SK-N-SH (cell line): ENCODE results near the gene C2orf72. TPM values are rescaled to one million over a fixed set of nuclear protein-coding genes. Genes with fewer than 3 reads are reported as not detected.

Source experiments
- CTCF ChIA-PET: fragments of 300-600, 350-600 bp; formaldehyde crosslinking; extraction: SDS; loops from one replicate; lab custom pipeline; 2021; lab: Yijun Ruan, JAX
- POLR2A ChIA-PET: fragments of 350-600 bp; sonication (Branson Sonifier 250); formaldehyde crosslinking; extraction: SDS; loops from one replicate; lab custom pipeline; 2020; ENCODE audit warnings: antibody characterized with exemption, inconsistent platforms; lab: Yijun Ruan, JAX
- DNase-seq: peaks from one replicate; pipeline ENCODE4 v3.0.0; 2012
- H2AFZ ChIP-seq: fragments of 200-600 bp; sonication (generic); 2 replicates; pipeline ENCODE4 v1.8.1; 2016; ENCODE audit warnings: antibody characterized with exemption, mild to moderate bottlenecking, low read depth
- H3F3A ChIP-seq: fragments of 200-600 bp; sonication (generic); replicated peaks from 2 replicates; pipeline ENCODE3; 2016; ENCODE audit warnings: antibody characterized with exemption, mild to moderate bottlenecking; ENCODE audit not compliant: insufficient read depth
- H3K27ac ChIP-seq, 2 experiments: fragments of 200-500 bp in 1 of 2; fragments of 200-600 bp in 1 of 2; sonication (Bioruptor generic) in 1 of 2; sonication (generic), shearing (Covaris generic) in 1 of 2; 2 replicates each; pipeline versions ENCODE4 v1.5.1 to v1.6.1; 2014 to 2016; ENCODE audit warnings: low read depth in 2 of 2, inconsistent platforms in 1 of 2, low read length in 1 of 2, mild to moderate bottlenecking in 1 of 2, mixed read lengths in 1 of 2
- H3K27me3 ChIP-seq: fragments of 200-600 bp; sonication (generic), shearing (Covaris generic); 2 replicates; pipeline ENCODE4 v1.6.1; 2016; ENCODE audit warnings: mixed run types; ENCODE audit not compliant: insufficient read depth
- H3K36me3 ChIP-seq, 2 experiments: fragments of 200-500 bp in 1 of 2; fragments of 200-600 bp in 1 of 2; sonication (Bioruptor generic) in 1 of 2; sonication (generic) in 1 of 2; replicated peaks in 1 of 2; 2 replicates each; pipeline versions ENCODE3 to v1.5.1; 2014 to 2016; ENCODE audit warnings: low read length in 1 of 2, mild to moderate bottlenecking in 1 of 2; ENCODE audit not compliant: insufficient read depth in 2 of 2, control insufficient read depth in 1 of 2
- H3K4me1 ChIP-seq, 2 experiments: fragments of 200-500 bp in 1 of 2; fragments of 200-600 bp in 1 of 2; sonication (Bioruptor generic) in 1 of 2; sonication (generic), shearing (Covaris generic) in 1 of 2; 2 replicates each; pipeline versions ENCODE4 v1.5.1 to v1.6.1; 2014 to 2016; ENCODE audit warnings: low read depth in 1 of 2, low read length in 1 of 2, mixed run types in 1 of 2; ENCODE audit not compliant: insufficient read depth in 2 of 2, control insufficient read depth in 1 of 2
- H3K4me2 ChIP-seq: fragments of 200-600 bp; sonication (generic), shearing (Covaris generic); 2 replicates; pipeline ENCODE4 v1.6.1; 2017; ENCODE audit warnings: mixed run types
- H3K4me3 ChIP-seq, 2 experiments: fragments of 200-500 bp in 1 of 2; fragments of 200-600 bp in 1 of 2; sonication (Bioruptor generic) in 1 of 2; sonication (generic), shearing (Covaris generic) in 1 of 2; 2 replicates each; pipeline versions ENCODE4 v1.5.1 to v1.8.1; 2014 to 2016; ENCODE audit warnings: low read depth in 2 of 2, inconsistent platforms in 1 of 2, low read length in 1 of 2, mild to moderate bottlenecking in 1 of 2, mixed read lengths in 1 of 2, moderate library complexity in 1 of 2
- H3K79me2 ChIP-seq: fragments of 200-600 bp; sonication (generic); 2 replicates; pipeline ENCODE4 v1.8.1; 2017; ENCODE audit warnings: mild to moderate bottlenecking; ENCODE audit not compliant: insufficient read depth
- H3K9ac ChIP-seq: fragments of 200-600 bp; sonication (generic); 2 replicates; pipeline ENCODE4 v1.6.1; 2017; ENCODE audit warnings: mixed run types
- H3K9me2 ChIP-seq: fragments of 200-600 bp; sonication (generic); 2 replicates; pipeline ENCODE4 v1.6.1; 2017; ENCODE audit warnings: mixed run types
- H3K9me3 ChIP-seq: fragments of 200-600 bp; sonication (generic); 2 replicates; pipeline ENCODE4 v1.6.1; 2017; ENCODE audit warnings: mixed run types, mild to moderate bottlenecking, moderate library complexity
- H4K20me1 ChIP-seq: fragments of 200-600 bp; sonication (generic); 2 replicates; pipeline ENCODE4 v1.6.1; 2017; ENCODE audit warnings: mild to moderate bottlenecking, mixed run types; ENCODE audit not compliant: insufficient read depth
- CHD2 ChIP-seq: fragments of 150-350 bp; IDR thresholded peaks from 2 replicates; pipeline ENCODE4 v1.6.1; 2018; ENCODE audit warnings: low read length; ENCODE audit not compliant: partially characterized antibody
- EP300 ChIP-seq, 2 experiments: IDR thresholded peaks; 2 replicates each; pipeline versions ENCODE4 v1.4.0 to v1.6.1; 2012; ENCODE audit warnings: borderline replicate concordance in 1 of 2, low read depth in 1 of 2, low read length in 1 of 2
- FOSL2 ChIP-seq: IDR thresholded peaks from 2 replicates; pipeline ENCODE4 v1.4.0; 2012; ENCODE audit warnings: low read depth, mild to moderate bottlenecking, moderate library complexity, borderline replicate concordance
- FOXJ3 ChIP-seq: sonication (generic); formaldehyde crosslinking; IDR thresholded peaks from 2 replicates; pipeline ENCODE4 v1.5.1; 2020; ENCODE audit warnings: mild to moderate bottlenecking, missing genetic modification reagents
- JUND ChIP-seq: IDR thresholded peaks from 2 replicates; pipeline ENCODE4 v1.4.0; 2012
- MEF2A ChIP-seq: IDR thresholded peaks from 2 replicates; pipeline ENCODE4 v1.4.0; 2012; ENCODE audit warnings: low read depth, borderline replicate concordance
- POLR2AphosphoS5 ChIP-seq: IDR thresholded peaks from 2 replicates; pipeline ENCODE4 v1.6.1; 2012; ENCODE audit warnings: low read depth, low read length
- RAD21 ChIP-seq: IDR thresholded peaks from 2 replicates; pipeline ENCODE4 v1.6.1; 2012; ENCODE audit warnings: mild to moderate bottlenecking, low read length
- RCOR1 ChIP-seq: fragments of 150-350 bp; IDR thresholded peaks from 2 replicates; pipeline ENCODE4 v1.6.1; 2017; ENCODE audit warnings: antibody characterized with exemption, low read length
- RFX5 ChIP-seq: IDR thresholded peaks from 2 replicates; pipeline ENCODE4 v1.6.1; 2012; ENCODE audit warnings: mild to moderate bottlenecking, improper control_type of control experiment, low read length
- USF2 ChIP-seq: fragments of 150-350 bp; IDR thresholded peaks from 2 replicates; pipeline ENCODE4 v1.6.1; 2017; ENCODE audit warnings: antibody characterized with exemption, low read length, low read depth, borderline replicate concordance
- WGBS: methylation state at CpG from one replicate; pipeline ENCODE4 v1.1.6; 2017; ENCODE audit warnings: low lambda C conversion rate; 5-methylcytosine and 5-hydroxymethylcytosine counted together
- polyA plus RNA-seq, 3 experiments: library from polyadenylated mRNA; depleted of rRNA; stranded (reverse); fragments of >200 nt; gene quantifications; 2 replicates each; pipeline ENCODE4 v1.2.3, GENCODE V29; 2012
- TF ChIP-seq, protein P1 (sequence below): IDR thresholded peaks from 2 replicates; pipeline ENCODE4 v1.4.0; 2012; ENCODE audit warnings: low read depth, borderline replicate concordance
- TF ChIP-seq, protein P2 (sequence below): fragments of 200-600 bp; sonication (generic); IDR thresholded peaks from 2 replicates; pipeline ENCODE4 v1.6.1; 2017; ENCODE audit warnings: antibody characterized with exemption, mild to moderate bottlenecking, moderate library complexity
- TF ChIP-seq, protein P3 (sequence below): fragments of 150-350 bp; IDR thresholded peaks from 2 replicates; pipeline ENCODE4 v1.6.1; 2016; ENCODE audit warnings: mild to moderate bottlenecking, low read depth, low read length
- TF ChIP-seq, protein P4 (sequence below): IDR thresholded peaks from 2 replicates; pipeline ENCODE4; 2012

C2orf72 gene
- polyA plus RNA-seq, 1 of the 3 experiments (the other 2 are of a cell fraction), result 0.35 TPM

- DNase-seq, result no peak
- H3F3A ChIP-seq, result no peaks in the 10 kb centered on the region
- H3K9me3 ChIP-seq, result no peaks in the 10 kb centered on the region
- no peak overlapping the region for H3K4me3 ChIP-seq
- no peak overlapping the region for H2AFZ ChIP-seq
- no peak overlapping the region for H3K4me2 ChIP-seq
- 22% methylated on average over 2 of the region's 2 CpGs for WGBS
- POLR2A ChIA-PET, result no interaction called here
- CTCF ChIA-PET, result interaction anchor here (0.9 to 2.3 kb wide), 5 partner anchors 11 to 200 kb away, joined by 3 to 15 read pairs (median 3); no protein-coding TSS in a partner anchor
- no peak for TF ChIP-seq MEF2A
- no peak for TF ChIP-seq RFX5
- TF ChIP-seq RAD21, result no peak
- TF ChIP-seq, protein P1, sequence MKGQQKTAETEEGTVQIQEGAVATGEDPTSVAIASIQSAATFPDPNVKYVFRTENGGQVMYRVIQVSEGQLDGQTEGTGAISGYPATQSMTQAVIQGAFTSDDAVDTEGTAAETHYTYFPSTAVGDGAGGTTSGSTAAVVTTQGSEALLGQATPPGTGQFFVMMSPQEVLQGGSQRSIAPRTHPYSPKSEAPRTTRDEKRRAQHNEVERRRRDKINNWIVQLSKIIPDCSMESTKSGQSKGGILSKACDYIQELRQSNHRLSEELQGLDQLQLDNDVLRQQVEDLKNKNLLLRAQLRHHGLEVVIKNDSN, result no peak
- no peak for TF ChIP-seq FOXJ3
- no peak for TF ChIP-seq CHD2
- no peak for TF ChIP-seq FOSL2
- TF ChIP-seq EP300 (IDR thresholded peaks at IDR 0.05; ENCODE audit: borderline replicate concordance in 1 of 2, low read depth in 1 of 2, low read length in 1 of 2), result no peak
- TF ChIP-seq, protein P2, sequence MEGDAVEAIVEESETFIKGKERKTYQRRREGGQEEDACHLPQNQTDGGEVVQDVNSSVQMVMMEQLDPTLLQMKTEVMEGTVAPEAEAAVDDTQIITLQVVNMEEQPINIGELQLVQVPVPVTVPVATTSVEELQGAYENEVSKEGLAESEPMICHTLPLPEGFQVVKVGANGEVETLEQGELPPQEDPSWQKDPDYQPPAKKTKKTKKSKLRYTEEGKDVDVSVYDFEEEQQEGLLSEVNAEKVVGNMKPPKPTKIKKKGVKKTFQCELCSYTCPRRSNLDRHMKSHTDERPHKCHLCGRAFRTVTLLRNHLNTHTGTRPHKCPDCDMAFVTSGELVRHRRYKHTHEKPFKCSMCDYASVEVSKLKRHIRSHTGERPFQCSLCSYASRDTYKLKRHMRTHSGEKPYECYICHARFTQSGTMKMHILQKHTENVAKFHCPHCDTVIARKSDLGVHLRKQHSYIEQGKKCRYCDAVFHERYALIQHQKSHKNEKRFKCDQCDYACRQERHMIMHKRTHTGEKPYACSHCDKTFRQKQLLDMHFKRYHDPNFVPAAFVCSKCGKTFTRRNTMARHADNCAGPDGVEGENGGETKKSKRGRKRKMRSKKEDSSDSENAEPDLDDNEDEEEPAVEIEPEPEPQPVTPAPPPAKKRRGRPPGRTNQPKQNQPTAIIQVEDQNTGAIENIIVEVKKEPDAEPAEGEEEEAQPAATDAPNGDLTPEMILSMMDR, result no peak
- TF ChIP-seq USF2, result no peak
- TF ChIP-seq, protein P3, sequence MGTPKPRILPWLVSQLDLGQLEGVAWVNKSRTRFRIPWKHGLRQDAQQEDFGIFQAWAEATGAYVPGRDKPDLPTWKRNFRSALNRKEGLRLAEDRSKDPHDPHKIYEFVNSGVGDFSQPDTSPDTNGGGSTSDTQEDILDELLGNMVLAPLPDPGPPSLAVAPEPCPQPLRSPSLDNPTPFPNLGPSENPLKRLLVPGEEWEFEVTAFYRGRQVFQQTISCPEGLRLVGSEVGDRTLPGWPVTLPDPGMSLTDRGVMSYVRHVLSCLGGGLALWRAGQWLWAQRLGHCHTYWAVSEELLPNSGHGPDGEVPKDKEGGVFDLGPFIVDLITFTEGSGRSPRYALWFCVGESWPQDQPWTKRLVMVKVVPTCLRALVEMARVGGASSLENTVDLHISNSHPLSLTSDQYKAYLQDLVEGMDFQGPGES, result no peak
- no peak for TF ChIP-seq JUND
- TF ChIP-seq POLR2AphosphoS5, result no peak
- TF ChIP-seq RCOR1, result no peak
- TF ChIP-seq, protein P4, sequence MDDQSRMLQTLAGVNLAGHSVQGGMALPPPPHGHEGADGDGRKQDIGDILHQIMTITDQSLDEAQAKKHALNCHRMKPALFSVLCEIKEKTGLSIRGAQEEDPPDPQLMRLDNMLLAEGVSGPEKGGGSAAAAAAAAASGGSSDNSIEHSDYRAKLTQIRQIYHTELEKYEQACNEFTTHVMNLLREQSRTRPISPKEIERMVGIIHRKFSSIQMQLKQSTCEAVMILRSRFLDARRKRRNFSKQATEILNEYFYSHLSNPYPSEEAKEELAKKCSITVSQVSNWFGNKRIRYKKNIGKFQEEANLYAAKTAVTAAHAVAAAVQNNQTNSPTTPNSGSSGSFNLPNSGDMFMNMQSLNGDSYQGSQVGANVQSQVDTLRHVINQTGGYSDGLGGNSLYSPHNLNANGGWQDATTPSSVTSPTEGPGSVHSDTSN, result no peak
- no peaks in the 10 kb centered on the region for H4K20me1 ChIP-seq
- H3K9ac ChIP-seq, result no peak overlapping the region
- peaks cover 20% of the 10 kb centered on the region; the same call in 1 of the 2 replicates for H3K27me3 ChIP-seq
- no peaks in the 10 kb centered on the region for H3K79me2 ChIP-seq
- no peaks in the 10 kb centered on the region for H3K9me2 ChIP-seq
- no peaks in the 10 kb centered on the region for H3K4me1 ChIP-seq
- H3K27ac ChIP-seq, result no peak overlapping the region
- no peaks in the 10 kb centered on the region for H3K36me3 ChIP-seq
These were observed 38.4 kb upstream of the C2orf72 start for GRCh38 chr2:230998882-230999281.
